ENCODE measurements around the gene EPHA5.
"Not testable (repeated sequence)": the region's sequence is repeated elsewhere in the genome, so short reads cannot be mapped to it uniquely, and the experiment has no call there.

EPHA5 gene

GRCh38 chr4:65336465-65336864 is 333.8 kb downstream of the EPHA5 start:
- Mint-ChIP-seq H3K36me3 (ENCODE audit: low read depth) (no peaks in the 10 kb centered on the region), H3K9me3 (peaks cover 4% of the 10 kb centered on the region), H3K27me3 (no peaks in the 10 kb centered on the region), H3K27ac (no peak overlapping the region), H3K4me3 (no peak overlapping the region), H3K4me1 (ENCODE audit: low read depth) (no peaks in the 10 kb centered on the region)

- Mint-ChIP-seq H3K9me3 (no peaks in the 10 kb centered on the region), H3K27ac (no peak overlapping the region), H3K36me3 (ENCODE audit: low read depth) (no peaks in the 10 kb centered on the region), H3K27me3 (no peaks in the 10 kb centered on the region), H3K4me3 (no peak overlapping the region), H3K4me1 (ENCODE audit: low read depth) (no peaks in the 10 kb centered on the region)
These were observed 353.8 kb downstream of the EPHA5 start for GRCh38 chr4:65316534-65316933.

- H3K27me3 Mint-ChIP-seq, result no peaks in the 10 kb centered on the region
- H3K4me1 Mint-ChIP-seq (ENCODE audit: low read depth), result no peaks in the 10 kb centered on the region
- H3K4me3 Mint-ChIP-seq, result no peak overlapping the region
- H3K27ac Mint-ChIP-seq, result no peak overlapping the region
- H3K9me3 Mint-ChIP-seq, result no peaks in the 10 kb centered on the region
- no peaks in the 10 kb centered on the region for H3K36me3 Mint-ChIP-seq (ENCODE audit: low read depth)
These were observed 359.2 kb downstream of the EPHA5 start for GRCh38 chr4:65311120-65311519.

GRCh38 chr4:65310586-65310985 is 359.7 kb downstream of the EPHA5 start:
- no peaks in the 10 kb centered on the region for H3K27me3 Mint-ChIP-seq
- no peak overlapping the region for H3K4me3 Mint-ChIP-seq
- no peaks in the 10 kb centered on the region for H3K36me3 Mint-ChIP-seq (ENCODE audit: low read depth)
- no peak overlapping the region for H3K27ac Mint-ChIP-seq
- no peaks in the 10 kb centered on the region for H3K4me1 Mint-ChIP-seq (ENCODE audit: low read depth)
- no peaks in the 10 kb centered on the region for H3K9me3 Mint-ChIP-seq

- not testable (repeated sequence) for H3K4me1 Mint-ChIP-seq (ENCODE audit: low read depth); H3K9me3 Mint-ChIP-seq; H3K36me3 Mint-ChIP-seq (ENCODE audit: low read depth); H3K27ac Mint-ChIP-seq; H3K4me3 Mint-ChIP-seq; H3K27me3 Mint-ChIP-seq
These were observed 361.7 kb downstream of the EPHA5 start for GRCh38 chr4:65308626-65309025.

- Mint-ChIP-seq H3K4me1 (ENCODE audit: low read depth) (no peaks in the 10 kb centered on the region), H3K27me3 (no peaks in the 10 kb centered on the region), H3K27ac (no peak overlapping the region), H3K4me3 (no peak overlapping the region), H3K9me3 (peaks cover 3% of the 10 kb centered on the region), H3K36me3 (ENCODE audit: low read depth) (no peaks in the 10 kb centered on the region)
These were observed 368.1 kb downstream of the EPHA5 start for GRCh38 chr4:65302145-65302544.

- no peak overlapping the region for H3K4me3 Mint-ChIP-seq
- peaks cover 14% of the 10 kb centered on the region for H3K9me3 Mint-ChIP-seq
- no peak overlapping the region for H3K27ac Mint-ChIP-seq
These were observed 374.0 kb downstream of the EPHA5 start for GRCh38 chr4:65296246-65296645.

GRCh38 chr4:65287071-65287470 is 383.2 kb downstream of the EPHA5 start:
- Mint-ChIP-seq H3K9me3 (peaks cover 5% of the 10 kb centered on the region), H3K27me3 (no peaks in the 10 kb centered on the region), H3K27ac (no peak overlapping the region), H3K4me3 (no peak overlapping the region), H3K36me3 (ENCODE audit: low read depth) (no peaks in the 10 kb centered on the region), H3K4me1 (ENCODE audit: low read depth) (no peaks in the 10 kb centered on the region)

More at GRCh38 chr4:65296246-65296645, 374.0 kb downstream of the EPHA5 start:
- H3K36me3 Mint-ChIP-seq (ENCODE audit: low read depth), result no peaks in the 10 kb centered on the region
- no peaks in the 10 kb centered on the region for H3K4me1 Mint-ChIP-seq (ENCODE audit: low read depth)
- H3K27me3 Mint-ChIP-seq, result no peaks in the 10 kb centered on the region

Data from stimulated activated naive CD8-positive, alpha-beta T cell treated with anti-CD3 and anti-CD28 coated beads, Interleukin-15, Interleukin-2, amounts not matched to agents 100 ng/mL and 50 ng/mL, for 24 hours (primary cell).